ENCODE results near the gene MYO10.

MYO10 gene

DNA sequence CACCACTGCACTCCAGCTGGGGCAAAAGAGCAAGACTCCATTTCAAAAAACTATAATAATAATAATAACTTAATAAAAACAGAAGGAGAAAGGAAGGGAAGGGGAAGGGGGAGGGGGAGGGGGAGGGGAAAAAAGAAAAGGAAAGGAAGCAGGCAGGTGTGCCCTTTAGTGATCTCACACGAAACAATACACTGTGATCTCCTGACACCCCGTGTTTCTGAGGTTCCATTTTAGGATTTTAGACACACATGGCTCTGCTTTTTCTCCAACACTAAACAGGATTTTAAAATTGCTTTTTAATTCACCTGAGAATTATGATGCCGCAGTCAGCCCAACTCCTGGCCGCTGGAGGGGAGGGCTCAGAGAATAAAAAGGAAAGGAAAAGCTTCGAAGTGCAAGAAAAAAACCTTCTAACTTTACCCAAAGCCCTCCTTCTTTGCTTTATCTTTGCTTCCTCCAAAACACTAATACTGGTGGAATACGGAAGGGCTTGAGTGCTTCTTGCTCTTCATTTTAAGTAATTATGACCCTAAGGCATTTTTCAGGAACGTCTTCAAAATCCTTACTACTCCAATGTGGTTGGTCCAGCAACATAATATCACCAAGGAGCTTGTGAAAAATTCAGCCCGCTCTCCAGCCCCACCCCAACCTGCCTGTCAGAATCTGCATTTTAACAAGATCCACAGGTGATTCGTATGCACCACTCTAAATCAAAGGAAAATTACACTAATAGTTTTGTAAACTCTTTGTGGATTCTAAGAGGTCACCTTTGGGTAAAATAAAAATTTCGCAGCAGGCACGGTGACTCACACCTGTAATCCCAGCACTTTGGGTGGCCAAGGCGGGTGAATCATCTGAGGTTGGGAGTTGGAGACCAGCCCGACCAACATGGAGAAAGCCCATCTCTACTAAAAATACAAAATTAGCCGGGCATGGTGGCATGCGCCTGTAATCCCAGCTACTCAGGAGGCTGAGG, 66.0 kb downstream of the MYO10 start:
- H3K36me3 Mint-ChIP-seq (ENCODE audit: low read depth): peaks cover 53% of the 10 kb centered on the region
- no peak overlapping the region for H3K4me3 Mint-ChIP-seq
- peaks cover 8% of the 10 kb centered on the region for H3K27me3 Mint-ChIP-seq (ENCODE audit: low read depth)
- peaks cover 20% of the 10 kb centered on the region for H3K9me3 Mint-ChIP-seq
- H3K27ac Mint-ChIP-seq: no peak overlapping the region
- peaks cover 39% of the 10 kb centered on the region for H3K4me1 Mint-ChIP-seq
- TF ChIP-seq, protein P1, sequence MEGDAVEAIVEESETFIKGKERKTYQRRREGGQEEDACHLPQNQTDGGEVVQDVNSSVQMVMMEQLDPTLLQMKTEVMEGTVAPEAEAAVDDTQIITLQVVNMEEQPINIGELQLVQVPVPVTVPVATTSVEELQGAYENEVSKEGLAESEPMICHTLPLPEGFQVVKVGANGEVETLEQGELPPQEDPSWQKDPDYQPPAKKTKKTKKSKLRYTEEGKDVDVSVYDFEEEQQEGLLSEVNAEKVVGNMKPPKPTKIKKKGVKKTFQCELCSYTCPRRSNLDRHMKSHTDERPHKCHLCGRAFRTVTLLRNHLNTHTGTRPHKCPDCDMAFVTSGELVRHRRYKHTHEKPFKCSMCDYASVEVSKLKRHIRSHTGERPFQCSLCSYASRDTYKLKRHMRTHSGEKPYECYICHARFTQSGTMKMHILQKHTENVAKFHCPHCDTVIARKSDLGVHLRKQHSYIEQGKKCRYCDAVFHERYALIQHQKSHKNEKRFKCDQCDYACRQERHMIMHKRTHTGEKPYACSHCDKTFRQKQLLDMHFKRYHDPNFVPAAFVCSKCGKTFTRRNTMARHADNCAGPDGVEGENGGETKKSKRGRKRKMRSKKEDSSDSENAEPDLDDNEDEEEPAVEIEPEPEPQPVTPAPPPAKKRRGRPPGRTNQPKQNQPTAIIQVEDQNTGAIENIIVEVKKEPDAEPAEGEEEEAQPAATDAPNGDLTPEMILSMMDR (IDR thresholded peaks at IDR 0.05; ENCODE audit: unreplicated experiment in 3 of 3): no peak

DNA sequence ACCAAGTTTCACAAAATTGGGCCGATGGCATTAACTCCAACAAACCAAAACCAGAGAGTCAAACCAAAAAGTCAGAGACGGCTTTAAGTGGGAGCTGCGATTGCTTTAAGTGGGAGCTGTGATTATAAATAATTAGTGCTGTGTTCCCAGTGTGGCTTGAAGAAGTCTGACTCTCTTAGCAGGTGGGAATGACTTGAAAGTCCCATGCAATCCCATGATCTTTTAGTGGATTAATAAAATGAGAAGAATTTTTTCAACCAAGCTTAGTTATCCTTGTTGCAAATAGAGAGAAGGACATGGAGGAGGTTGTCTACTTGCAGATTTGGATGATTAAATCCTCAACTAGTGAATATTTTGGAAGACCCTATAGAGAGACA, 68.5 kb downstream of the MYO10 start:
- TF ChIP-seq, protein P1 (IDR thresholded peaks at IDR 0.05; ENCODE audit: unreplicated experiment in 3 of 3): no peak
- Mint-ChIP-seq H3K9me3 (peaks cover 8% of the 10 kb centered on the region), H3K4me3 (no peak overlapping the region), H3K36me3 (ENCODE audit: low read depth) (peaks cover 32% of the 10 kb centered on the region), H3K4me1 (peaks cover 63% of the 10 kb centered on the region), H3K27ac (peak overlapping the region; percentile 22 to 78 (median 32)), H3K27me3 (ENCODE audit: low read depth) (peaks cover 4% of the 10 kb centered on the region)

DNA sequence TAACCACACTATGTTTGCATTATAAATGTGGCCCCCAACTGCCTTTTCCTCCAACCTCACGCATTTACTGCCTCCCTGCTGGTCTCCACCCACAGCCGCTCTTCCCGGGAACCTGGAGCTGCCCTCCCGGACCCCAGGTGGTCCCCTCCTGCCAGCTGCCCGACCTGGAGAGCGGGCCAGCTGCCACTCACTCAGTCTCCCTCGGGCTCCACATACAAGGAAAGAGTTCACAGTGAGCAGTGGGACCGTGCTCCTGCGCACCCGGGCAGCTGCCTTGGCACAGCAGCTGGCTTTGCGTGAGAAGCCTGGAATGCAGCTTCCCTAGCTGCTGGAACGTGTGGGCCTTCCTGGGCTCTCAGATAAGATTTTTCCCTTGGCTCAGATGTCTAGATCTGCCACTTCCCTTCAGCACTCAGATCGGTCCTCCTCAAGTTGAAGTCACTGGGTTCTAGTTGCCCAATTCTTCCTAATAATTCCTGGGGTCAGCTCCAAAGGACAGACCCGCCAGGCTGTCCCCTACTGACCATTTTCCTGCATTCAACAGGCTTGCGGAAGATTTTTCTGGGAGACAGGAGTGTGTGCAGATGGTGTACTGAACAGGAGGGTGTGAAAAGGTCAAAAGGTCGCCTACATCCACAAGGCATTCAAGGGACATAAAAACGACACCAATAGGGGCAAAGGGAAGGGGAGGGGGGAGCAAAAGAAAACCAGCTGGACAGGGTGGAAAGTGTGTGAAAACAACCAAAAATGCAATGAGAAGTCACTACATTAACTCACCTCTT, 69.1 kb downstream of the MYO10 start:
- H3K4me1 Mint-ChIP-seq: peaks cover 65% of the 10 kb centered on the region
- peaks cover 3% of the 10 kb centered on the region for H3K9me3 Mint-ChIP-seq
- peak overlapping the region; percentile 22 to 78 (median 77) for H3K27ac Mint-ChIP-seq
- H3K36me3 Mint-ChIP-seq (ENCODE audit: low read depth): peaks cover 27% of the 10 kb centered on the region
- TF ChIP-seq, protein P1 (IDR thresholded peaks at IDR 0.05; ENCODE audit: unreplicated experiment in 3 of 3): no peak
- H3K27me3 Mint-ChIP-seq (ENCODE audit: low read depth): peaks cover 4% of the 10 kb centered on the region
- peak overlapping the region in 2 of 3 experiments; percentile 5 to 39 for H3K4me3 Mint-ChIP-seq

DNA sequence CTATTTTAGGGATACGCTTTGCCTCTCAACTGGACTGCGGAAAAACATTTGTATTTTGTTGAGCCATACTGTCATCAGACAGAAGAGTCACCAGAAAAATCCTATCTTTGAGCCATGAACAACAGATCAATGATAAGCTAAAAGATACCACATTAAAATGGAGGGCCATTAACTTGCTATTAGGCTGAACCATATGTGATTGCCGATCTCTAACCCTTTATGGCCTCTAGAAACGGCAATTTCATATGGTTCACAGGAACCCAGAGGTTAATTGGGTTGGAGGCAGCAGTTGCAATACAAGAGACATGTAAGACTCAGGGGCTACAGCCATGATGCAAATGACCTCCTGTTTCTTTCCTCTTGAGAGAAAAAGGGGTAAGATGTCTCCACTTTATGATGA, 69.8 kb downstream of the MYO10 start:
- peaks cover 65% of the 10 kb centered on the region for H3K4me1 Mint-ChIP-seq
- peaks cover 4% of the 10 kb centered on the region for H3K27me3 Mint-ChIP-seq (ENCODE audit: low read depth)
- H3K4me3 Mint-ChIP-seq: peak overlapping the region in 1 of 3 experiments; percentile 20
- H3K27ac Mint-ChIP-seq: peak overlapping the region in 2 of 3 experiments; percentile 22 to 37
- no peaks in the 10 kb centered on the region for H3K9me3 Mint-ChIP-seq
- TF ChIP-seq, protein P1 (IDR thresholded peaks at IDR 0.05; ENCODE audit: unreplicated experiment in 3 of 3): no peak
- peaks cover 24% of the 10 kb centered on the region for H3K36me3 Mint-ChIP-seq (ENCODE audit: low read depth)

DNA sequence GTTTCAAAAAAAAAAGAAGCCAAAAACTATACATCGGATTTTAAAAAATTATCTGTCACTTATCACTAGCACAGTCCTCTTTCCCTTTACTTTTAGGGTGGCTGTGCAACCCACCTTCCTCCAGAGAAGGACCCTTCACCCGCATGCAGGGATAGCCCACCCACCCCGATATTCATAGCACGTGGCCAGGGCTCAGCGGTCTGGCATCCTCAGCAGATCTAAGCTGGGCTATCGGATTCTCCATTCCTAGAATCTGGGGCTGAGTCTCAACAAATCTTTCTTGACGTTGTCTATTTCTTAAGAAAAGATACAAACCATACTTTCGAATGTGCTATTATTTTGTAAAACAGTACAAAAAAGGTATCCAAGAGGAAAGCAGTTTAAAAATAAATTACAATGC, 70.9 kb downstream of the MYO10 start:
- peak overlapping the region in 2 of 3 experiments; percentile 60 to 69 for H3K27ac Mint-ChIP-seq
- TF ChIP-seq, protein P1 (IDR thresholded peaks at IDR 0.05; ENCODE audit: unreplicated experiment in 3 of 3): no peak
- H3K4me1 Mint-ChIP-seq: peaks cover 67% of the 10 kb centered on the region
- H3K36me3 Mint-ChIP-seq (ENCODE audit: low read depth): peaks cover 18% of the 10 kb centered on the region
- H3K4me3 Mint-ChIP-seq: peak overlapping the region in 1 of 3 experiments; percentile 37
- H3K27me3 Mint-ChIP-seq (ENCODE audit: low read depth): peaks cover 4% of the 10 kb centered on the region
- no peaks in the 10 kb centered on the region for H3K9me3 Mint-ChIP-seq

Data from nephron (organoid).